GM21360 (cell line): ENCODE results near the gene CAPN3.

Experiments
- ATAC-seq: cut with Tn5 transposase; IDR thresholded peaks from one replicate; pipeline ENCODE4 v1.9.1; 2021; ENCODE audit warnings: mild to moderate bottlenecking, moderate library complexity; ENCODE audit not compliant: unreplicated experiment

The CAPN3 gene

DNA sequence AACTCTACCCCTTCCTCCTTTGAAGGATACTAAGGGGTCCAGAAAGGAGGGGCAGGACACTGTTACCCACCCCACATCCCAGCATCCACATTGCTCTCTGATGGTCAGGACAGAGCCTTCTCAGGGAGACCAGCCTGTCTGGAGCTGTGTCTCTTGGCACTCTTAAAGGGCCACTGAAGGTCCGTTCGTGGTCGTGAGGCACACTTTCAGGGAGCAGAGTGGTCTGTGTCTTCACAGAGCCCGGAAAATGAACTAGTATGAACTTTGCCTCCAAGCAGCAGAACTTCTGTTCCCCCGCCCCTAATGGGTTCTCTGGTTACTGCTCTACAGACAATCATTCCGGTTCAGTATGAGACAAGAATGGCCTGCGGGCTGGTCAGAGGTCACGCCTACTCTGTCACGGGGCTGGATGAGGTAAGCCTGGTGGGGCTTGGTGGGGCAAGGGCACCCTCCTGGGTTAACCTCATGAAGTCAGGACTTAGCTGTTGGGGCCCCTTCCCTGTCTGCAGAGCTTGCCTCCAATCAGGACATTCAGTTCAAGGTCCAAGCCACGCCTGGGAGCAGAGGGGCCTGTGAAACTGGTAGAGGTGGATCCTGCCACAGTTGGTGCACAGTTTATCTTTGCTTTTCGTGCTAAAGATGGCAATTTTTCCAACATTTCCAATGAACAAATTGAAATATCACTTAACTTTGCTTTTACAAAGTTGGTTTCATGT, 33.2 kb downstream of the CAPN3 start:
- ATAC-seq: no peak

DNA sequence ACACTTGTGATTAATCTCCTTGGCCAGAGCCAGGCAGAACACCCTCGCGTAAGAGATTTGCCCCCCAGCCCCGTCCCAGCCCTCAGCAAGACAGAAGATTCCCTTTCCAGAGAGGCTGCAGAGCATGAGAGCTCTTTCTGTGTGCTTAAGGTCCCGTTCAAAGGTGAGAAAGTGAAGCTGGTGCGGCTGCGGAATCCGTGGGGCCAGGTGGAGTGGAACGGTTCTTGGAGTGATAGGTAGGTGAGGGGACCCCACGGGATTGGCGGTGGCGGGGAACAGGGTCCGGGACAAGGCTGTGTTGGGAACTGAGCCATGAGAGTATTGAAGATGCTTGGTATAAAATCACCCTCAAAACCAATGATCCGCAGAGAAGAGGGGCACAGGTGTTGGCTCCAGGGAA, 34.8 kb downstream of the CAPN3 start:
- ATAC-seq: no peak

DNA sequence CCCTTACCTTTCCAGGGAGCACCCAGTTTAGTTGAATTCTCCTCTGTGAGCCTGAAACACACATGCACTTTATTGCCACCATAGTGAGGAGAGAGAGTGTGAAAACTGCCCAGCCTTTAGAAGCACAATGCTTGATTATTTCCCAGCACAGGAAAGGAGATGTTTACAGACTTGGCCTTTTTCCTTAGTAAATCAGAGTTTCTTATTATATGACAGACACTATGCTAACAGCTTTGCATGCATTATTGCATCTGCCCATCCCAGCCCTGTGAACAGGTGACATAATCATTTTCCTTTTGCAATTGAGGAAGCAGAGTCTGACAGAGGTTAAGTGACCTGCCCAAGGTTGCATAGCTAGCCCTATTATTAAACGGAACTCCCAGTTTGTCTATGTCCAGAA, 36.5 kb downstream of the CAPN3 start:
- no peak for ATAC-seq

DNA sequence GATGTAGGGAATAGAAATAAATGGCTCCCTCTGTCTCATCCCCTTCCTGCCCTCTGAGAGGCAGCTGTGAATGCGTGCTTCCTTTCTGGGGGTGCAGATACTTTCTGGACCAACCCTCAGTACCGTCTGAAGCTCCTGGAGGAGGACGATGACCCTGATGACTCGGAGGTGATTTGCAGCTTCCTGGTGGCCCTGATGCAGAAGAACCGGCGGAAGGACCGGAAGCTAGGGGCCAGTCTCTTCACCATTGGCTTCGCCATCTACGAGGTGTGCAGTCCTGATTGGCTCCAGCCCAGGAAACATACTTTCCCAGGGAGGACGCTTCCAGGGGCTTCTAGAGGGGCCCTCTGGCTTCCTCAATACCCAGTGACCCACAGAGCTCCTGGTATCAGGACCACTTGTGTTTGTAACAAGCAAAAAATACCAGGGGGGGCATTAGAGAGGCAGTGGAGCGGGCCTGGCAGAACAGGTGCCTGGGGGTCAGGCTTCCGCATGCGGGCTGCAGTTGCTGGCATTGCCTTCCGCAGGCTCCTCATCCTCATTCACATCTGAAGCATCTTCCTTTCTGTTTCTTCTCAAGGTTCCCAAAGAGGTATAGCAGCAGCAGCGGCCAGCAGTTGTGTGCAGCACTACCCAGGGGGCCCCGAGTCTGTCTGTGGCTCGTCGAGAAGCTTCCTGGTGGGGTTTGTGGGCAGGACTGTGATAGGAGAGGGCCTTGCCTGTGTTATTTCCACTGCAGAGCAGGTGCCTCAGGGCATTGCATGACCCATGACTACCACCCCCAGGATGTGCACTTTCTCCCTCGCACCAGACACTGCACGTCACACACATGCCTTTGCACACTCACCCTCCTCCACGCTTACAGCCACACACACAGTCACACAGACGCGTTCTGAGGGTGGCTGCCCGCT, 42.5 kb downstream of the CAPN3 start:
- ATAC-seq: no peak

DNA sequence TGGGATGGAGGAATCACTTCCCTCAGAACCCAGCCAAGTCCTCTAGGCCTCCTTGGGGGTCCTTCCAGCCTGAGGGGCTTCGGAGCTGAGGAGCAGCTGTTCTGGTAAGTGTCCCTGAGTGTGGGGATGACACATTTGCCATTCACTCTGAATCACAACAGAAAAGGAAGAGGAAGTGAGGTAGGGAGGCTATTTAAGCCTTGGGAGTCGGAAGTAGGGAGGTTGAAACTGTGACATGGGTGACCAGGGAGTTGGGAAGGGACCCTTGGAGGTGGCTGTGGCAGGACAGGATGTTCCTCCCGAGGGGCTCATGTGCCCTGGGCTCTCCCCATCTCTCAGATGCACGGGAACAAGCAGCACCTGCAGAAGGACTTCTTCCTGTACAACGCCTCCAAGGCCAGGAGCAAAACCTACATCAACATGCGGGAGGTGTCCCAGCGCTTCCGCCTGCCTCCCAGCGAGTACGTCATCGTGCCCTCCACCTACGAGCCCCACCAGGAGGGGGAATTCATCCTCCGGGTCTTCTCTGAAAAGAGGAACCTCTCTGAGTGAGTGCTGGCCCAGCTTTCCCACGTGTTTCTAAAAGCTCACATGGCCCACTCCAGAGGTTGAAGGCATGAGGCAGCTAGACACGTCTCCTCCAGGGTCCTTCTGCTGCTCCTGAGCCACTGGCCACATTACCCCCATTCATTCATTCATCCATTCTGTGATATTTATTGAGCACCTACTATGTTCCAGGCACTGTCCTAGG, 43.3 kb downstream of the CAPN3 start:
- ATAC-seq: no peak

DNA sequence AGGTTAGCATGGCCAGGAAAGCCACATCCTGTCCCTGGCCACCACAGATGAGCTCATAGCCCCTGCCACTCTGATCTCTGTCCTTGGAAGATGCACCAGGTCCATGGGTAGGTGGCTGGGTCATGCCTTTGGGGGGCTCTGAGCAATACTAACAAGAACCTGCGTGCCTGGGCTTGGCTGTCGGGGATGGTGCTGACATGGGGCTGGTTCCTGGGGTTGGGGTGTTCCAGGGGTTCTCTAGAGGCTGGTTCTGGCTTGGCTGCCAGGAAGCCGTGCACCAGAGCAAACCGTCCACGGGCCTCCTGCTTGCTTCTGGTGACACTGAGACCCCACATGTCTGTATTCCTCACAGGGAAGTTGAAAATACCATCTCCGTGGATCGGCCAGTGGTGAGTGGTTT, 44.1 kb downstream of the CAPN3 start:
- no peak for ATAC-seq

DNA sequence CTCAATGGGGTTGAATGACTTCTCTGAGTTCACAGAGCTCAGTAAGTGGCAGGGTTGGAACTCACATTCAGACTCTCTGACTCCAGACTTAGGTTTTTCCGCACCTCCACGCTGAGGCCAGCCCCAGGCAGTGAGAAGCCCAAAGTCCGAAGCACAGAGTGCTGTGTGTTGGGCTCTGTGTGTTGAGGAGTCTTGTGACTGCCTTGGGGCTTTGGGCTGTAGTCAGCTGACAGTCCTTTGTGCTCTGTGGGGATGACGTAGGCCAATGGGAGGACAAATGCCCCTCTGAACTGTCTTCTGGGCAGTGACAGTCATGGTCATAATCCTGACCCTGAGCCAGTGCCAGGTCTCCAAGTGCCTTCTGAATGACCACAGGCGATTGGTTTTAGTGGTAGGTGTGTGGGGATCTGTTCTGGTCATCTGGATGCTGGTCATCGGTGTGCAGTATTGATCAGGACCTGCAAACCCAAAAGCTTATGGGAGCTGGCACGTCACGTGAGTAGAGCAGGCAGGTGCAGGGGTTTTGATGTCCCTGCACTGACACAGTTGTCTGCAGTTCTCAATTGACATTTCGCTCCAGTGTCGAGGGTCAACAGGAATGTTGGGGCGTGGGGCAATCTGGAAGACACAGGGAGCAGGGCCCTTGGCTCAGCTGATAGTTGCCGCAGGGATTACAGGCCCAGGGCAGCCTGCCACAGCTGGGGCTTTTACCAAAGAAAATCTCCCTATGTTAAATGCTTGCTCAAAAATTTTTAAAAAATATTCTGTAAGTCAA, 45.3 kb downstream of the CAPN3 start:
- ATAC-seq: no peak

DNA sequence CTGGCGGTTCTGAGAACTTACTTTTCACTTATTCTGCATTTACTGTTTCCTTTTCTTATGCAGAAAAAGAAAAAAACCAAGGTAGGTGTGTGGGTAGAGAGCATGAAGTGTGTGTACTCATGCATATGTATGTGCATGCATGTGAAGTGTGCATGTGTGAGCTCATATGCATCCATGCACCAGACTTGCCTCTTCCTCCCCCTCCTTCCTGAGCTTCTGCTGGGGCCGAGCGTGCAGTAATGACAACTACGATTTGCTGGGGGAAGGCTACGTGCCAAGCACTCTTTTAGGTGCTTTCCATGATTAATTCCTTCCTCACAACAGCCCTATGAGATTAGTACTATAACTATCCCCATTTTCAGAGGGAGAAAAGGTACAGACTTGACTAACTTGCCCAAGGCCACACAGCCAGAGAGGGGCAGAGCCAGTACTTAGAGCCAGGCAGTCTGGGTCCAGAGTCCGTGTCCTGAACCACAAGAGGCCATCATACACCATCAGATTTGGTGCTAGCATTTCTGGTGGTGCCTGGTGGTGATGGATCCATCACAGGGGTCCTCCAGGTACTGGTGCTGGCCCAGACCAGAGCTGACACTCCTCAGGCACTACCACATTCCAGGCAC, 46.7 kb downstream of the CAPN3 start:
- no peak for ATAC-seq

DNA sequence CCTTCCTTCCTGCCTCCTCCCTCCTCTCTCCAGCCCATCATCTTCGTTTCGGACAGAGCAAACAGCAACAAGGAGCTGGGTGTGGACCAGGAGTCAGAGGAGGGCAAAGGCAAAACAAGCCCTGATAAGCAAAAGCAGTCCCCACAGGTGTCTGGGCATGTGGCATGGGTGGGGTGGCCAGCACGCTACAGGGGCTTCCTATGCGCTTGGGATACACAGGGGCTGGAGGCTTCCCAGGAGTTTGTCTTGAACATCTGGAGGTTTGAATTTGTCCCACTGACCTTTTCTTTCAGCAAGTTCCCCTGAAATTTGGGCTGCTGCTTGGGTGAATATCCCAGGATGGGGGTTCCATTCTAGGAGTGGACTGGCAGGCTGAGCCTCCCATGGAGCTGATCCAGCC, 48.9 kb downstream of the CAPN3 start:
- ATAC-seq: no peak

DNA sequence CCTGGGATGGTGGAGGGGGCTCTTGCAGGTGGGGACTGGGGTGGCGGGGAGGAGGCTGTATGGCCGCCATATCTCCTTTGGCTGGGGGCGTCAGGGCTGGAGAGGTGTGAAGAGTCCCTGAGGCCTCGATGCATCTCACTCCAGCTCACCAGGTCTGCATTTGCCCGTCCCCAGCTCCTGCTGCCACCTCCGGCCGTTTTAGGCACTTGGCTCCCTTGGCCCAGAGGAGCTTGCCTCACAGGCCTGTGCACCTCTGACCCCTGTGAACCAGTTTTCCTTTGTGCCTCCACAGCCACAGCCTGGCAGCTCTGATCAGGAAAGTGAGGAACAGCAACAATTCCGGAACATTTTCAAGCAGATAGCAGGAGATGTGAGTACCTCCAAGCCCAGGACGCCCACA, 49.7 kb downstream of the CAPN3 start:
- ATAC-seq: no peak

DNA sequence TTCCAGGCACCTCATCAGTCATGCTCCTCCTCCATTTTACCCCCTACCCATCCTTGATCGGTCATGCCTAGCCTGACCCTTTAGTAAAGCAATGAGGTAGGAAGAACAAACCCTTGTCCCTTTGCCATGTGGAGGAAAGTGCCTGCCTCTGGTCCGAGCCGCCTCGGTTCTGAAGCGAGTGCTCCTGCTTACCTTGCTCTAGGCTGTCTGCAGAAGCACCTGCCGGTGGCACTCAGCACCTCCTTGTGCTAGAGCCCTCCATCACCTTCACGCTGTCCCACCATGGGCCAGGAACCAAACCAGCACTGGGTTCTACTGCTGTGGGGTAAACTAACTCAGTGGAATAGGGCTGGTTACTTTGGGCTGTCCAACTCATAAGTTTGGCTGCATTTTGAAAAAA, 52.6 kb downstream of the CAPN3 start:
- ATAC-seq: no peak

DNA sequence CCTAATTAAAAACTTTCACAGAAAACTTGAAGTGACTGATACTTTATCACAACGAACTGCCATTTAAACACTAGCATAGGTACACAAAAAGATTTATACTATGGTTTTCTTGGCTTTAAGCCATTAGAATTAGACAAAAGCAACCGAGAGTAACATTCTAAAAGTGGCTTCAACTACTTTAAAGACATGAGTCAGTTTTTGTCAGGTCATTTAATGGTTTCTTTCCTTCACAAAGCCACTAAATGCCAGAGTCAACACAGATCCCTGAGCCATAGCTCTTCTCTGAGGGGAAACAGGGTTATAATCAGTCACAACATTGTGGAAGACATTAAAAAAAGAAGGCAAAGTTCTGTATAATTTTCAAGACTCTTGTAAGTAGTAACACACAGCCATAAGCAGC, 54.6 kb downstream of the CAPN3 start:
- ATAC-seq: no peak

DNA sequence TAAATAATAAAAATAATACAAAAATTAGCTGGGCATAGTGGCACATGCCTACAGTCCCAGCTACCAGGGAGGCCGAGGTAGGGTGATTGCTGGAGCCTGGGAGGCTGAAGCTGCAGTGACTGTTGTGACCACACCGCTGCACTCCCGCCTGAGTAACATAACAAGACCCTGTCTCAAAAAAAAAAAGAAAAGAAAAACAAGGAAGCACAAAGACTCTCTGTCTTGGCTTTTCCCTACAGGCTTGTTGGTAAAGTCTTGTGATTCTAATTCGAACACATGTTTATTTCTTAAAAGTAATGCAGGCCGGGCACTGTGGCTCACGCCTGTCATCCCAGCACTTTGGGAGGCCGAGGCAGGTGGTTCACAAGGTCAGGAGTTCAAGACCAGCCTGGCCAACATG, 60.1 kb downstream of the CAPN3 start:
- no peak for ATAC-seq

DNA sequence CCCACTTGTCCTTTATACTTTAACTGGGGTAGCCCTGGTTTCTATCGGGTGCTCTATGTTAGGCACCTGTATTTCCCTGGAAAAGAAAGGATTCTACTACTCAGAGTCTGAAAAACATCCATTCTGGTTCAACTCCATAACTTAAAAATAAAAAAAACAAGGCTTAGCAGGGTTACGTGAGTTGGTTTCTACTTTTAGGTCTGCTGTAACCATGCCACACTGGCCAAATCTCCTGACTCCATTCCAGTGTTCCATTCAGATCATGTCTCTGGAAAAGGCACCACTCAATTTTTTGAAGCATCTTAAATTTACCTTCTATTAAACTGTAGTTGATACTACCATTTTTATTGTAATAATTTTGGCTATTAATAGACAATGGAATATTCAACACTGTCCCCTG, 62.1 kb downstream of the CAPN3 start:
- ATAC-seq: no peak

DNA sequence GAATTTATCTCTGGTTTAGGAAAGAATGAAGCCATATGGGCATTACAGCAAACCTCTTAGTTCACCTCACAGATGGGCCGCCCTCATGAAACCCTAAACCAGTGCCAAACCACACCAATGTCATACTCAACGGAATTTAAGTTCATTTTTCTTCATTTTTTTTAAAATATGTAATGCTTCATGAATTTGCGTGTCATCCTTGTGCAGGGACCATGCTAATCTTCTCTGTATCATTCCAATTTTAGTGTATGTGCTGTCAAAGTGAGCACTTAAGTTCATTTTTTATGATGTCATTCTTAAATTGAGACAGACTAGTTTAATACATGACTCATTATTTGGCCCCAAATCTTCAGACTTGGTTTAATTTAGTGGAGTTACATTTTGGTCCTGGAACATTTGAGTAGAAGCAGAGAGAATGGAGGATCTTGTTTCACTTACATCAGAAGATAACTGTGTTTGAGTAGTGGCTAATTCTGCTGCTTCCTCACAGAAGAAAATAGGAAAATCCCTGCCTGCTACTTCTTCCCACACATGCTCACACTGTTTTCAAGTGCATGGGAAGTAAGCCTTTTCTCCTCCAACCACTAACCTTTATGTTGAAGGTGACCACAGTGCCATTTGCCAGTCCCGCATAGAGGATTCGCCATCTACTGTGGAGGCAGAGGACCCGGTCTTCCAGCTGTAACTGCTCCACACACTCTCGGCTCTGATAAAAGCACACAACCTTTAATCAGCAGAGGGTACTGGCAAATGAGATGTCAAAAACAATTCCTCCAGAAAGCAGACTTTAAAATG, 68.3 kb downstream of the CAPN3 start:
- no peak for ATAC-seq

DNA sequence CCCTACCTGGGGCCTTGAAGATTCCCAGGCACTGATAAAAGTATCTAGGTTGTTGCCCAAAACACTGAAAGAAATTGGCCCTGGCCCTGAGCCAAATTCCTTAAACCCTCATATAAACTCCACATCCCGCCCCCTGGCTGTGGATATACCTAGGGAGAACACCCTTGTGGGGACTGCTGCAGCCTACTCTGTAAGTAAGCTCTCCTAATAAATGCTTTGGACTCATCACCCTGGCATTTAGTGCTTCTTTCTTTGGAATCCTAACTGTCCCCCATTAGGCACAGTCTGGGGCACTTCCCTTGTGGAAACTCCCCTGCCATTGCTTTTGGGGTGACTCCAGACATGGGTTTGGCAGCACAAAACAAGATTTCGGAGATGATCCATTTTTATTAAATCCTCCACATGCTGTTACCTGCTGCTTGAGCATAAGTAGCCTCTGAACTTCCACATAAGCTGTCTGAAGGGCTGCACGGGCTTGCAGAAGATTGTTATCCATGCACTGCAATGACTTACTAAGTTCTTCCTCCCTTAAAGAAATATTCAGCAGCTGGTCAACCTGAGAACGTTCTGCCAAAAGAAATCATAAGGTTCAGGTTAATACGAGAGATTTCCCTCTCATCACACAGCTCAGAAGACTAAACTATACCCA, 85.2 kb downstream of the CAPN3 start:
- no peak for ATAC-seq

DNA sequence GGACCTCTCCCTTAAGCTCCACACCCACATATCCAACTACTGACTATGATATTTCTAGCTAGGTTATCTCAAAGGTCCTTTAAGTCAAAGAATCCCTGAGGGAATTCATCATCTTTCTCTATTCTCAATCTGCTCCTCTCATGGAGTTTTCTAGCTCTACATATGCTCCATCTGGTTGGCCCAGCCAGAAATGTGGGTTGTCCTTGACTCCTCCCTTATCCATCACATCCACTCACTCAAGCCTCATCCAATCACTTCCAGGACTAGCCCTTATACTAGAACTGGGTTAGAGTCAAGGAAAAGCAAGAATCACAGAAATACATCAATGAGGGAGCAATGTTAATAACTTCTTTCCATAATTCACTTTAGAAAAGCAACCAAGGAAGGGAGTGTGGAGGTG, 86.2 kb downstream of the CAPN3 start:
- no peak for ATAC-seq

DNA sequence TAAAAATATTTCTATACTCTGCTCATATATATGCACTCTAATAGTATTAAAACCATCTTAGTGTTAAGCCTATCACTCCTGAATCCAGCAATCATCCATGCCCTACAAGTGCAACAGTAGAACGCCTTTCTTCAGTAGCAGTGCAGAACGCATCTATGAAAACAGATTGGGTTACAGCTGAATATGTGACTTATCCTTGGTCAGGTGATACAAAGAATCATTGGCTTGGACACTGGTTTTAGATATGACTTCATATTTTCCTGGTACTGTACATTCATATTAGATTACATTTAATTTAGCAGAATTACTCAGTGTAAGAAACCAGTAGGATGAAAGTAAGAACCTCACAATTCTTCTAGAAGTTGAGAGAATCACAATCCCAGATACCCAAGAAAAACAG, 88.3 kb downstream of the CAPN3 start:
- ATAC-seq: no peak

DNA sequence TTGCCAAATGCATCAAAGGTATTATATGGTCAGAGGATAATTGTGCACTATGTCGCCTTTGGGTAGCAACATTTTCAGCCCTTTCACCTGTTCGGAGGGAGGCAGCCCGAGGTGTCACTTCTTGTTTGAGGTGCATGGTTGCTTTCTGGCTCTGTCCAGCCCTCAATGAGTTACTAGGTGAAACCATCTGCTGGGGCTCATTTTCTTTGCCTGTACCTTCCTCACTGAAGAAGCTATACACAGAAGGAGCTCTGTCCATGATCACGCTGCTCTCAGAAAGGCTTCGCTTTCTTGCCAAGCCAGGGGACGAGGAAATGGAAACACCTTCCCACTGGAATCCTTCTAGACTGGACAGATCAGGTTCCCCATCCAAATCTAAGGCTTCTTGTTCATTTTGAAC, 89.0 kb downstream of the CAPN3 start:
- ATAC-seq: no peak
